ENCODE results near the gene KIDINS220. TPM values are rescaled to one million over a fixed set of nuclear protein-coding genes. Genes with fewer than 3 reads are reported as not detected.

KIDINS220 gene
- total RNA-seq, 2 donors from 2014 or later, result 36.1 to 49.9 TPM

DNA sequence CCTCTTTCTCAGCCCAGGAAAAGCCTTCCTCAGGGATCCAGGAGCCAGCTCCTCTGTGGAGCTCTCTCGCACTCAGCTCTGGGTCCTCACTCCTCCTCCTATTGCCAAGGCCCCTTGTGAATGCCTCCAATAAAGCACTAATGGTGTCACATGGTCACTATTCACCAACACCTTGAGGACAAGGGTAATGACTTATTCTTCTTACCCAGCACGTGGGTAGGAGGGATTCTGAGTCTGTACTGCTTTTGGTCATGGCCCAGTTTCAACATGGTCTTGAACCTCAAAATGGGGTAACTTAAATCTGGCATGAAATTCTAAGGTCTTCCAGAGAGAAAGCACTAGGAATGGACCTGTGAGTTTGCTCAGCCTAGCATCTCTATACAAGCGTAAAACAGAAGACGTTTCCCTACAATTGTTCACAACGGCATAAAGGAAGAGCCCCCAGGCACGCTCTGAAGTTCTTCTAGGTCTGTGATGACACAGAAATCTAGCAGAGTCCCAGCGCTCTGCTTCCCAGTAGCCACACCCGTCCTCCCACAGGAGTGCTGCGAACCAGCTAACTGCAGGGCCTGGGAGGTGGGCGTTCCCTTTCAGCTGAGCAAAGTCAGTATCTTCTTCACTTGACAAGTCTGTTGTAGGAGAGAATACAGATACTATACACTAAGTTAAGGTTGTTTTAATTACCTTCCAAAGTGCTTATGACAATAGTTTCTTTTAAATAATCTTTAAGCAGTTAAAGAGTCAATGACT is 14.6 kb upstream of the KIDINS220 start:
- Histone ChIP-seq H3K4me3 (no peak overlapping the region), H3K27ac (no peak overlapping the region), H3K9me3 (no peaks in the 10 kb centered on the region), H3K27me3 (no peaks in the 10 kb centered on the region), H3K36me3 (no peaks in the 10 kb centered on the region), H3K4me1 (no peaks in the 10 kb centered on the region)
- DNase-seq (ENCODE audit: low spot score), result no peak
- TF ChIP-seq, protein P1, sequence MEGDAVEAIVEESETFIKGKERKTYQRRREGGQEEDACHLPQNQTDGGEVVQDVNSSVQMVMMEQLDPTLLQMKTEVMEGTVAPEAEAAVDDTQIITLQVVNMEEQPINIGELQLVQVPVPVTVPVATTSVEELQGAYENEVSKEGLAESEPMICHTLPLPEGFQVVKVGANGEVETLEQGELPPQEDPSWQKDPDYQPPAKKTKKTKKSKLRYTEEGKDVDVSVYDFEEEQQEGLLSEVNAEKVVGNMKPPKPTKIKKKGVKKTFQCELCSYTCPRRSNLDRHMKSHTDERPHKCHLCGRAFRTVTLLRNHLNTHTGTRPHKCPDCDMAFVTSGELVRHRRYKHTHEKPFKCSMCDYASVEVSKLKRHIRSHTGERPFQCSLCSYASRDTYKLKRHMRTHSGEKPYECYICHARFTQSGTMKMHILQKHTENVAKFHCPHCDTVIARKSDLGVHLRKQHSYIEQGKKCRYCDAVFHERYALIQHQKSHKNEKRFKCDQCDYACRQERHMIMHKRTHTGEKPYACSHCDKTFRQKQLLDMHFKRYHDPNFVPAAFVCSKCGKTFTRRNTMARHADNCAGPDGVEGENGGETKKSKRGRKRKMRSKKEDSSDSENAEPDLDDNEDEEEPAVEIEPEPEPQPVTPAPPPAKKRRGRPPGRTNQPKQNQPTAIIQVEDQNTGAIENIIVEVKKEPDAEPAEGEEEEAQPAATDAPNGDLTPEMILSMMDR (IDR thresholded peaks at IDR 0.05), result no peak

DNA sequence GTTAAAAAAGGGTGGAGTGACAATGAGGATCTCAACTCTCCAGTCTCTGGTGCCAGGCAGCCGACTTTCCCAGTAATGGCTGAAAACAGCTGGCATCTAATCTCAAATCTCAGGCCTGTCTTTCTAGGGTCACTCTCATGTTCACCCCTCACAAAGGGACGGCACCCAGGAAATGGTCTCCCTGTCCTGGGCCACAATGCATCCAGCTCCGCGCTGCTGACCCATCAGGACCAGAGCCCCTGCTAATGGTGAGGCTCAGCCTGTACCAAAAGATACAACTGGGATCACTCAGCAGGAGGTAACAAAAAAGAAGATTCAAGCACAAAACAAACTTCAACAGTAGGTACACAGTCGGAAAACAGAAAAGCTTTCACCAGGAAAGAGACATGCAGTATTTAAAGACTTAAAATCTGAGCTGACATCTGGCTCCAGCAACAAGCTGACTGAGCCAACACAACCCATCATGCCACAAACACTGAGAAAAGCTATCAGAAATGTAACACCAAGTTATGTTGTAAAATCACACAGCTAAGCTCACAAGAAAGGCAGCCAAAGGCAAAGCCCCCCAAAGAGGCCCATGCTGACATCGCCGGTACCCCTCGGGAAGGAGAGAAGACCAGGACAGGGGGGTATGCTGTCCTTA is 13.6 kb upstream of the KIDINS220 start:
- TF ChIP-seq, protein P1 (IDR thresholded peaks at IDR 0.05), result no peak
- no peak overlapping the region for H3K27ac ChIP-seq
- no peaks in the 10 kb centered on the region for H3K4me1 ChIP-seq
- no peaks in the 10 kb centered on the region for H3K36me3 ChIP-seq
- DNase-seq (ENCODE audit: low spot score), result no peak
- H3K4me3 ChIP-seq, result no peak overlapping the region
- no peaks in the 10 kb centered on the region for H3K27me3 ChIP-seq
- no peaks in the 10 kb centered on the region for H3K9me3 ChIP-seq

DNA sequence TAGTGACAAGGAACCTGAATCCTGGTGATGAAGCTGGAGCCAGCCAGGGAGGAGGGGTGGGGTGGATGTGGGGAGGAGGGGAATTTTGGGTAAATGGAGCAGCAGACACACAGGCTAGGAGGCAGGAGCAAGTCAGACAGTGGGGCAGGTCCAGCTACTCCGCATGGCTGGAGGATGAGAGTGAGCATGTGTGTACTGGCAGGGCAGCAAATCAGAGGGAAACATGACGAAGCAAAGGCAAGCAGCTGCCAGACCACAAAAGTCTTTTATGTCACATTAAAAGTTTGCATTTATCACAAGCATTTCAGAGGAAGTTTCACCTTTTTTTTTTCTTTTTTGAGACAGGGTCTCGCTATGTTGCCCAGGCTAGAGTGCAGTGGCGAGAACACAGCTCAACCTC is 11.9 kb upstream of the KIDINS220 start:
- TF ChIP-seq, protein P1 (IDR thresholded peaks at IDR 0.05), result no peak

DNA sequence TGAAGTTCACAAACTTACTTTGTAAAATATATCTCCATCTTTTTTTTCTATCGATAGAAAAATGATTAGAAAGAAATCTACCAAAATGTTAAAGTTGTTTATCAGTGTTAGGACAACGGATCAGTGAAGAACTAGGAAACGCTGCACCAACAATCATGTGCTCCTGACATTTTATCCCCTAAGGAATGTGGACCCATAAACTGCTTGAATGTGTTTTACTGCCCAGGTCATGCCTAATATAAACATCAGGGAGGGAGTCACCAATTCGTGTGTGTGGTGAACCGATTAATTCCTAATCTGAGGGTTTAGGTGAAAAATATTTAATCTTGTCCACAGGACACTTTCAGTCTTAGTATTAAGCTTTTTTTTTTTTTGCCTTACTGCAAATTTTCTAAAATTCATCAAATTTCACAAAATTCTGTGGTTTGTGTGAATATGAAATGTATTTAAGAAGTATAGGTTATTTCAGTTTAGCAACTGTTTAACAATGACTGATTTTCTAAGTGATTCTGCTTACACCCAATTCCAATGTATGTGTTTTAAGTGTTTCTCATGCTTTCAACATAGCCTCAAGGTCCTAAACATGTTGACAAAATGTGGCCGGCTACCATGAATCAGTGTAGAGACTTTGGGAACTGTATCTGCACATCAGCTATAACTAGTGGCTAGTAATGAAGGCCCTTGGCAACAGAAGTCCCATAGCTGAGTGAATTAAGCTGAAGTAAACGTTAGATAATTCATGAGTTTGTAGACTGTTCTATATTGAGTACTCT is 11.1 kb upstream of the KIDINS220 start:
- TF ChIP-seq, protein P1 (IDR thresholded peaks at IDR 0.05), result no peak

More for the DNA sequence above, 11.9 kb upstream of the KIDINS220 start:
- Histone ChIP-seq H3K4me1 (no peaks in the 10 kb centered on the region), H3K4me3 (no peak overlapping the region), H3K9me3 (no peaks in the 10 kb centered on the region), H3K27me3 (no peaks in the 10 kb centered on the region), H3K27ac (no peak overlapping the region), H3K36me3 (no peaks in the 10 kb centered on the region)
- no peak for DNase-seq (ENCODE audit: low spot score)

DNA sequence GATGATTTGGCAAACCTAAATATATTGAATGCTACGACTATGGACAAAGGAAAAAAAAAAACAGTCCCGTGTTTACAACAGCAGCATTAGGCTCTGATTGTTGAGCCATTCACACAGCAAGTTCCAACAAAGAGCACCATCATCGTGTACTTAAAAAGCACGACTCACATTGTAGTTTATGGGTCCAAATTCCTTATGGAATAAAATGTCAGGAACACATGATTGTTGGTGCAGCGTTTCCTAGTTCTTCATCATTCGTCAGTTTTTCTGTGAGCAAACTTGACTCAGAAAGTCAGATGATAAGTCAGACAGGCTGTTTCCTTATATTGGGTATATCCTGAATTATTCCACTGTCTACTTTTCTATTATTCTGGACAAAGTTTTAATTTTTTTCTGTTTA is 10.0 kb upstream of the KIDINS220 start:
- H3K27me3 ChIP-seq, result no peaks in the 10 kb centered on the region
- H3K27ac ChIP-seq, result no peak overlapping the region
- no peak for DNase-seq (ENCODE audit: low spot score)
- no peaks in the 10 kb centered on the region for H3K36me3 ChIP-seq
- H3K4me3 ChIP-seq, result no peak overlapping the region
- TF ChIP-seq, protein P1 (IDR thresholded peaks at IDR 0.05), result no peak
- no peaks in the 10 kb centered on the region for H3K4me1 ChIP-seq
- H3K9me3 ChIP-seq, result no peaks in the 10 kb centered on the region

More for the DNA sequence above, 11.1 kb upstream of the KIDINS220 start:
- Histone ChIP-seq H3K4me3 (no peak overlapping the region), H3K27me3 (no peaks in the 10 kb centered on the region), H3K4me1 (no peaks in the 10 kb centered on the region), H3K36me3 (no peaks in the 10 kb centered on the region), H3K9me3 (no peaks in the 10 kb centered on the region), H3K27ac (no peak overlapping the region)
- no peak for DNase-seq (ENCODE audit: low spot score)

Data from right atrium auricular region (tissue), 2 donors.